ENCODE data around the gene TACC3. TPM values are rescaled to one million over a fixed set of nuclear protein-coding genes. Genes with fewer than 3 reads are reported as not detected.

The TACC3 gene
- total RNA-seq, 1 donor: 16.0 TPM

DNA sequence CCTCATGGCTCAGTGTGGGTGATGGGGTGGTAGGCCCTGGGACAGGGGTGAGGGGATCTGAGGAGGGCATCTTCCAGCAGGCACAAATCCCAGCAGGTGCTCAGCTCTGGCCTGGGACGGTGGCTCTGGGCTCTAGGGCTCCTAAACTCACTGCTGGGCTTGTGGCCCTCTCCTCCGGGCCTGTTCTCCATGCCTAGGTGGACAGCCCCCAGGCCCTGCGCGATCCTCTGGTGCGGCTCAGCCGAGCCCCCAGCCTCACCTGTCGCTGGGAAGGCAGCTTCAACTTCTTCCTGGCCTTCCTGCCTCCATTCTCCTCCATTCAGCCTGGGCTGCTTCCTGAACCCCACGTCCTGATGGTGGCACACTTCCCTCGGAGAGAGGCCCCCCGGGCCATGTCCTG is 52.4 kb downstream of the TACC3 start:
- no peak for TF ChIP-seq CTCF (IDR thresholded peaks at IDR 0.05; ENCODE audit: insufficient read depth, low read depth, low read length)
- no peak for DNase-seq (ENCODE audit: low read depth)
- H3K4me3 ChIP-seq (ENCODE audit: low read depth, low read length): no peak overlapping the region

DNA sequence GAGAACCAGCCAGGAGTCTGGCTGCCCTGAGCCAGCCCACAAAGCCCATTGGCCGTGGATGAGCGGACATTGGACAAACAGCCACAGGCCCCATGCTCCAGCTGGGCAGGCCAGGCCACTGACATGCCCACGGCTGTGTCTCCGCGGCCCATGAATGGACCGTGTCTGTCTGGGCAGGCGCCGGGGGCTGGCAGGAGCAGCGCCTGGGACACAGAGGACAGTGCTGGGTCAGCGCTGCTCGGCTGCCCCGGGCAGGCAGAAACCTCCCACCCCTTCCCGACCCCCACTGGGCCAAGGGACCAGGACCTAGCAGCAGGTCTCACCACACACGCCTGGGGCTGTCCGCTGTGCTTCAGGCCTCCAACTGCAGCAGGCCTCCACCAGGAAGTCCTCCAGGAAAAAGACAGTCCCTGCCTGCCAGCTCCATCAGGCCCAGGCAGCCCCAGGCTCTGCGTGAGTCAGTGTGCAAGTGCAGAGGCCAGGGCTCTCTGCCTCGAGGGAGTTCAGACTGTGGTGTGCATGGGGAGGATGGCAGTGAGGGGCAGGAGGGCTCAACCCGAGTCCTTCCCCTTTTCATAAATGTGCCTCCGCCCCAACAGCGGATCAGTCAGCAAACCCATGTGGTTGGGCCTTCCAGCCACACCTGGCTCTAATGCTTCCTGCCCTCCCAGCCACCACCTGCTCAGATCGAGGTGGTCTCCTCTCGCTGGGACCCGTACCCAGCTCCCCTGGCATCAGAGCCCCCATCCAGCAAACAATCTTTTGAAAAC is 54.6 kb downstream of the TACC3 start:
- TF ChIP-seq CTCF (IDR thresholded peaks at IDR 0.05; ENCODE audit: insufficient read depth, low read depth, low read length): no peak
- DNase-seq (ENCODE audit: low read depth): no peak
- no peak overlapping the region for H3K4me3 ChIP-seq (ENCODE audit: low read depth, low read length)

- H3K4me3 ChIP-seq (ENCODE audit: low read depth, low read length): no peak overlapping the region
- no peak for TF ChIP-seq CTCF (IDR thresholded peaks at IDR 0.05; ENCODE audit: insufficient read depth, low read depth, low read length)
- no peak for DNase-seq (ENCODE audit: low read depth)
These were observed 55.3 kb downstream of the TACC3 start for GRCh38 chr4:1776521-1777161.

GRCh38 chr4:1777822-1778641 is 56.7 kb downstream of the TACC3 start:
- H3K4me3 ChIP-seq (ENCODE audit: low read depth, low read length): no peak overlapping the region
- peak; percentile 6 for DNase-seq (ENCODE audit: low read depth)

GRCh38 chr4:1778642-1779392 is 57.5 kb downstream of the TACC3 start:
- H3K4me3 ChIP-seq (ENCODE audit: low read depth, low read length): no peak overlapping the region
- TF ChIP-seq CTCF (IDR thresholded peaks at IDR 0.05; ENCODE audit: insufficient read depth, low read depth, low read length): no peak
- DNase-seq (ENCODE audit: low read depth): no peak

More at GRCh38 chr4:1777822-1778641, 56.7 kb downstream of the TACC3 start:
- no peak for TF ChIP-seq CTCF (IDR thresholded peaks at IDR 0.05; ENCODE audit: insufficient read depth, low read depth, low read length)
